ENCODE results near the gene SIGLEC8. TPM values are rescaled to one million over a fixed set of nuclear protein-coding genes. Genes with fewer than 3 reads are reported as not detected.
"Not testable (repeated sequence)": the region's sequence is repeated elsewhere in the genome, so short reads cannot be mapped to it uniquely, and the experiment has no call there.

The SIGLEC8 gene
- not detected for polyA plus RNA-seq (2012; ENCODE audit: missing spikeins)

GRCh38 chr19:51458051-51458645 lies at the start of gene SIGLEC8:
SIGLEC8 (minus strand) TSS chr19:51458454; CDS start chr19:51458387, 67 bp downstream.
- no peak for FAIRE-seq

DNA sequence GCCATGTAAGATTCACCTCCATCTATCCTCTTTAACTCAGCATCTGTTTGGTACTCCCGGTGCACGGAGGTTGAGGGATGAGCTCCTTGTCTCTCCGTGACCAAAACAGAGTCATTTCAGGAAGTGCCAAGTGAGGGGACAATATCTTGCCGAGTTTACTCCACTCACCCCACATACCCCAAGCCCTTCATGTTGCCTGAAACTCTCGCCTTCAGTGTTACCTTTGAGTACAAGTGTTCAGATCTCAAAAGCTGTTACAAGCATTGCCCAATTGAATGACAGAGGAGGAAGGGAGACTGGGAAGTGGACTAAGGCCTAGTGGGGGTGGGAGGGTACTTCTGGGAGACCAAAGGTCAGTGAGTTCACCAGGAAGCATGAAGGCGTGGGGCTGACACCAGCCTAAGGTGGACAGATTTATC lies 49.4 kb upstream of the SIGLEC8 start:
- FAIRE-seq = no peak
- DNase-seq (ENCODE audit: insufficient read length) = no peak
- TF ChIP-seq POLR2AphosphoS5 (IDR thresholded peaks at IDR 0.05; ENCODE audit: low read depth, low read length) = no peak
- TF ChIP-seq TAF1 (IDR thresholded peaks at IDR 0.05; ENCODE audit: borderline replicate concordance, low read depth, low read length) = no peak
- no peak for TF ChIP-seq POLR2A (IDR thresholded peaks at IDR 0.05; ENCODE audit: low read depth, low read length)

More at GRCh38 chr19:51458051-51458645, at the start of gene SIGLEC8:
- no peak for DNase-seq (ENCODE audit: insufficient read length)
- TF ChIP-seq POLR2A (IDR thresholded peaks at IDR 0.05; ENCODE audit: low read depth, low read length) (no peak), TAF1 (IDR thresholded peaks at IDR 0.05; ENCODE audit: borderline replicate concordance, low read depth, low read length) (no peak), POLR2AphosphoS5 (IDR thresholded peaks at IDR 0.05; ENCODE audit: low read depth, low read length) (no peak)

DNA sequence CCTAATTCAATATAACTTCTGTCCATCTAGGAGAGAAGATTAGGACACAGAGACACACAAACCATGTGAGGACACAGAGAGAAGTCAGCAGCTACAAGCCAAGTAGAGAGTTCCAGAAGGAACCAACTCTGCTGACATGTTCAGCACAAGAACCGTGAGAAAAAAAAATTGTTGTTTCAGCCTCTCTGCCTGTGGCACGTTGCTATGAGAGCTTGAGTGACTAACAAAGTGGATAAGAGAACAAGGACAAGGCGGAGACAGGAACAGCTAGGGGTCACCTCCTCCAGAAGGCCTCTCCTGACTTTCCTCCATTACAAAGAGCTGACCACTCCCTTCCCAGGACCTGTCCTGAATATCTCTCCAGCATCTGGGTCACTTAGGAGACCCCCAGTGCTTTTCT lies 48.9 kb upstream of the SIGLEC8 start:
- TF ChIP-seq POLR2AphosphoS5 (IDR thresholded peaks at IDR 0.05; ENCODE audit: low read depth, low read length) = no peak
- TF ChIP-seq TAF1 (IDR thresholded peaks at IDR 0.05; ENCODE audit: borderline replicate concordance, low read depth, low read length) = no peak
- TF ChIP-seq POLR2A (IDR thresholded peaks at IDR 0.05; ENCODE audit: low read depth, low read length) = no peak
- DNase-seq (ENCODE audit: insufficient read length) = no peak
- no peak for FAIRE-seq

- FAIRE-seq (no peak), DNase-seq (ENCODE audit: insufficient read length) (no peak)
- TF ChIP-seq TAF1 (IDR thresholded peaks at IDR 0.05; ENCODE audit: borderline replicate concordance, low read depth, low read length) (no peak), POLR2AphosphoS5 (IDR thresholded peaks at IDR 0.05; ENCODE audit: low read depth, low read length) (no peak), POLR2A (IDR thresholded peaks at IDR 0.05; ENCODE audit: low read depth, low read length) (no peak)
Observed at GRCh38 chr19:51505904-51506303, 47.6 kb upstream of the SIGLEC8 start.

DNA sequence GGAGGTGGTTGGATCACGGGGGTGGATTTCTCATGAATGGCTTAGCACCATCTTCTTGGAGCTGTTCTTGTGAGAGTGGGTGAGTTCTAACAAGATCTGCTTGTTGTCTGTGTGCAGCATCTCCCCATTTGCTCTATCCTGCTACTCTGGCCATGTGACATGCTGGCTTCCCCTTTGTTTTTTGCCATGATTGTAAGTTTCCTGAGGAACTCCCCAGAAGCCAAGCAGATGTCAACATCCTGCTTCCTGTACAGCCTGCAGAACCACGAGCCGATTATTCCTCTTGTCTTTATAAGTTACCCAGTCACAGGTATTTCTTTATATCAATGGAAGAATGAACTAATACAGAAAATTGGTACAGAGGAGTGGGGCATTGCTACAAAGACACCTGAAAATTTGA lies 45.6 kb upstream of the SIGLEC8 start:
- no peak for DNase-seq (ENCODE audit: insufficient read length)
- TF ChIP-seq POLR2A (IDR thresholded peaks at IDR 0.05; ENCODE audit: low read depth, low read length) = no peak
- TF ChIP-seq TAF1 (IDR thresholded peaks at IDR 0.05; ENCODE audit: borderline replicate concordance, low read depth, low read length) = no peak
- no peak for TF ChIP-seq POLR2AphosphoS5 (IDR thresholded peaks at IDR 0.05; ENCODE audit: low read depth, low read length)
- FAIRE-seq = no peak

DNA sequence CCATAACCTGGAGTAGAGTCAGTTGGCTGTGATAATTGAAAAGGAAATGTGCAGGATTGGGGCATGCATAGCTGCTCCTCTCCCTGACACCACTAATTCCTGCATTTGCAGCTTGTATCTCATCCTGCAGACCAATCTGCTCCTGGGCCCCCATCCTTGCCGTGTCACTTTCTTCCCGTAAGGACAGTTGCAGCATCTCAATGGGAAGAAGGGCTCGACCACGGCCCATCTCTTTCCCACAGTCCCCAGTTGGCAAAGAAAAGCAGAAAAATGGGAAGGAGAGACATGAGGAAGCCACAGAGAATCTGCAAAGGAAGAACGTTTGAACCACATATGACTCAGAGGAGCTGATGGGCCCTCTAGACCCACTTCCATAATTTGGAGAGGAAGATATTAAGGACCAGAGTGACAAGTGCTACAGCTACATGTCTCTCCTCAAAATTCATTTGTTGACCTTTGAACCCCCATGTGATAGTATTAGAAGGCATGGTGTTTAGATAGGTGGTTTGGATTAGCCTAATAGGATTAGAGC lies 45.1 kb upstream of the SIGLEC8 start:
- TF ChIP-seq TAF1 (IDR thresholded peaks at IDR 0.05; ENCODE audit: borderline replicate concordance, low read depth, low read length) (no peak), POLR2AphosphoS5 (IDR thresholded peaks at IDR 0.05; ENCODE audit: low read depth, low read length) (no peak), POLR2A (IDR thresholded peaks at IDR 0.05; ENCODE audit: low read depth, low read length) (no peak)
- FAIRE-seq (no peak), DNase-seq (ENCODE audit: insufficient read length) (no peak)

- TF ChIP-seq POLR2AphosphoS5 (IDR thresholded peaks at IDR 0.05; ENCODE audit: low read depth, low read length) = no peak
- no peak for TF ChIP-seq POLR2A (IDR thresholded peaks at IDR 0.05; ENCODE audit: low read depth, low read length)
- TF ChIP-seq TAF1 (IDR thresholded peaks at IDR 0.05; ENCODE audit: borderline replicate concordance, low read depth, low read length) = no peak
- FAIRE-seq (no peak), DNase-seq (ENCODE audit: insufficient read length) (no peak)
Observed at GRCh38 chr19:51501594-51502263, 43.5 kb upstream of the SIGLEC8 start, which contains the start of gene SIGLEC12. SIGLEC12 (minus strand) TSS chr19:51501800; CDS start chr19:51501733, 67 bp downstream.

DNA sequence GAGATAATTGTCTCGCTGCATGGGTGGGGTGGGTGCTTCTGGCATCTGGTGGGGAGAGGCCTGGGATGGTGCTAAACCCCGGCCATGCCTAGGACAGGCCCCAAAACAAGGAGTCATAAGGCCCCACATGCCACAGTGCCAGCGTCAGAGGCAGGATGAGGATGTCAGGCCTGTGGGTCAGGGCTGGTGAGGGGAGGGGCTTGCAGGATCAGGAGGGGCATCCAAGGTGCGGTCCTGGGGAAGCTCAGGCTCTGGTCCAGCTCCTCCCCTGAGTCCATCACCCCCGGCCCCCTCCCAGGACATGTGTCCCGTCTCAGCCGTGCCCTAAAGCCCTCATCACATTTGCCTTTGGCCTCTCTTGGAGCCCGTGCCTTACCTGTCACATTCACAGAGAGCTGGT lies 42.7 kb upstream of the SIGLEC8 start:
- DNase-seq (ENCODE audit: insufficient read length) = not testable (repeated sequence)
- peak; percentile 44 for FAIRE-seq

DNA sequence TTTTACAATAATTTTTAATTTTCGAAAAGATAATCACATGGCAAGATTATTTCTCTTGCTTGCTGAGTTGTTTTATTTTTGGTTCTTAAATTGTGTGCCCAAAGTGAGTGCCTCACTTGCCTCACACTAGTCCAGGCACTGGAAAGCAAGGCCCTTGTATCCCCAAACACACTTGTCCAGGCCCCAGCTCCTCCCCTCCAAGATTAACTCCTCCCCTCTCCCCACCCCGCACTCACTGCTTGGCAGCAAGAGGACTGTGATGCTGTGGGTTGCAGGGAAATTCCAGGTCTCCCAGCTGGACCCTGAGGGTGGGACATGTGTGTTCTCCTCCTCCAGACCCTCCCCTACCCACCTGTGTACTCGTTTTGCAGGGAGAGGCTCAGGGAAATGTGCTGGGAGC lies 39.4 kb upstream of the SIGLEC8 start:
- DNase-seq (ENCODE audit: insufficient read length) = no peak
- no peak for TF ChIP-seq TAF1 (IDR thresholded peaks at IDR 0.05; ENCODE audit: borderline replicate concordance, low read depth, low read length)
- no peak for TF ChIP-seq POLR2AphosphoS5 (IDR thresholded peaks at IDR 0.05; ENCODE audit: low read depth, low read length)
- no peak for TF ChIP-seq POLR2A (IDR thresholded peaks at IDR 0.05; ENCODE audit: low read depth, low read length)
- FAIRE-seq = no peak

DNA sequence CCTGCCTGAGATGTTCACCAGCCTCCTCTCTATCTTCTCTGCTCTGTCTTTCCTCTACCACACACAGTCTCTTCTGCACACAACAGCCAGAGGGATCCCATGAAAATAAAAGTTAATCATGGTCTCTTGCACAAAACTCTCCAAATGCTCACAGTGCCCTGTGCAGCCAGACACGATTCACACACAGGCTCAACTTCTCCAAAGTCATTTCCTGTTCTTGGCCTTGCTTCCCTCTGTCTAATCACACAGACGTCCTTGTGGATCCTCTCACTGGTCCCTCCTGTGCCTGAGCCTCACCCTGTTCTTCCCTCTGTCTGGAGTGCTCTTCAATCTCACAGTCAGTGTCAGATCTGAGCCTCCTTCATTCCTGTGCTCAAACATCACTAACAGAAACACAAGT lies 35.5 kb upstream of the SIGLEC8 start:
- no peak for DNase-seq (ENCODE audit: insufficient read length)
- no peak for FAIRE-seq
- TF ChIP-seq TAF1 (IDR thresholded peaks at IDR 0.05; ENCODE audit: borderline replicate concordance, low read depth, low read length) = no peak
- no peak for TF ChIP-seq POLR2A (IDR thresholded peaks at IDR 0.05; ENCODE audit: low read depth, low read length)
- no peak for TF ChIP-seq POLR2AphosphoS5 (IDR thresholded peaks at IDR 0.05; ENCODE audit: low read depth, low read length)

DNA sequence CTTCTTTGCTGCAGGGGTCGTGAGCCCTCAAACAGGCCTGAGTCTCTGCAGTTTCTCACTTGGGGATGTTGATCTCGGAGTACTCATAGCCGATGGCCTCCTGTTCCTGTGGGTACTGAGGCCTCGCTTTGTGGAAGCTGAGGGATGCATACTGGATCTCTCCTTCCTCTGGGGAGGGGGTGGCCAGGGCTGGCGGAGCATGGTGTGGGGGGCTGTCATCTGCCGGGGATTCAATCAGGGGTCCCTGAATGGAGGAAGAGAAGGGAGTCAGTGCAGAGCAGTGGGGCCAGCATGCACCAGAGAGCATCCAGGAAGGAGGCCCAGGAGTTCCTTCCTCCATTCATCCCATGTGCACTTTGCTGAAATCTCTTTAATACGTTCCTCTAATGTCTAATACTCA lies 33.3 kb upstream of the SIGLEC8 start:
- no peak for DNase-seq (ENCODE audit: insufficient read length)
- no peak for FAIRE-seq
- TF ChIP-seq POLR2A (IDR thresholded peaks at IDR 0.05; ENCODE audit: low read depth, low read length) (no peak), POLR2AphosphoS5 (IDR thresholded peaks at IDR 0.05; ENCODE audit: low read depth, low read length) (no peak), TAF1 (IDR thresholded peaks at IDR 0.05; ENCODE audit: borderline replicate concordance, low read depth, low read length) (no peak)

DNA sequence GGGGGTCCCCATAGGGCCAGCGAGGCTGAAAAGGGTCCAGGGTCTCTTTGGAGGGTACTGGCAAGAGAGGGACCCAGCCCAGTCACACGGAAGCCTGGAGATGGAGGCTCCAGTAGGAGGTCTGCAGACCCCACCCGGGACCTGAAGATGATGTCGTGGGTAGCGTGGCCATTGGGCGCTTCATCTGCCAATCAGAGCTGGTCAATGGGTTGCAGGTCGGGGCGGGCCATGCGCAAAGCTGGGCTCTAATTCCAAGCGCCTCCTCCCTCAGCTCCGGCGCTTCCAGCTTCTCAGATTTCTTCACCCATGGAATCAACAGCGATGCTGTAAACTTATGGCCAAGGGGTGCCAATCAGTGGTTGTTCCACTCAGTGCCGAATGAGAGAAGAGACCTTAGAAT lies 32.4 kb upstream of the SIGLEC8 start:
- FAIRE-seq = no peak
- no peak for DNase-seq (ENCODE audit: insufficient read length)
- TF ChIP-seq POLR2AphosphoS5 (IDR thresholded peaks at IDR 0.05; ENCODE audit: low read depth, low read length) (no peak), POLR2A (IDR thresholded peaks at IDR 0.05; ENCODE audit: low read depth, low read length) (no peak), TAF1 (IDR thresholded peaks at IDR 0.05; ENCODE audit: borderline replicate concordance, low read depth, low read length) (no peak)

Measured in GM12892 (cell line).